Keratinocyte (primary cell): ENCODE data around the gene ZNF627.

Experiments
- CTCF ChIP-seq, 3 experiments: IDR thresholded peaks in 1 of 3; conservative IDR thresholded peaks in 1 of 3; optimal IDR thresholded peaks in 1 of 3; 2 replicates in 2 of 3; 3 replicates in 1 of 3; pipeline versions ENCODE3 to v1.5.1; 2011; ENCODE audit warnings: low read length in 3 of 3, mild to moderate bottlenecking in 3 of 3, moderate library complexity in 2 of 3, control low read depth in 1 of 3, inconsistent platforms in 1 of 3; ENCODE audit not compliant: insufficient read depth in 2 of 3; ENCODE audit errors: extremely low read depth in 1 of 3
- EZH2 ChIP-seq: IDR thresholded peaks from one replicate; pipeline ENCODE4 v1.6.1; 2012; ENCODE audit warnings: inconsistent platforms, mild to moderate bottlenecking, low read length, moderate library complexity

DNA sequence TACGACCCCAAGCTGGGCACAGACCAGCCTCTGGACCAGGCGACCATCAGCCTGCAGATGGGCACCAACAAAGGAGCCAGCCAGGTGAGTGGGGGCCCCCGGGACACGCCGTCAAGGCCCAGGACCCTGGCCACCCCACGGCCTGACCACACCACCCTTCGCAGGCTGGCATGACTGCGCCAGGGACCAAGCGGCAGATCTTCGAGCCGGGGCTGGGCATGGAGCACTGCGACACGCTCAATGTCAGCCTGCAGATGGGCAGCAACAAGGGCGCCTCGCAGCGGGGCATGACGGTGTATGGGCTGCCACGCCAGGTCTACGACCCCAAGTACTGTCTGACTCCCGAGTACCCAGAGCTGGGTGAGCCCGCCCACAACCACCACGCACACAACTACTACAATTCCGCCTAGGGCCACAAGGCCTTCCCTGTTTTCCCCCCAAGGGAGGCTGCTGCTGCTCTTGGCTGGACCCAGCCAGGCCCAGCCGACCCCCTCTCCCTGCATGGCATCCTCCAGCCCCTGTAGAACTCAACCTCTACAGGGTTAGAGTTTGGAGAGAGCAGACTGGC lies 47.8 kb upstream of the ZNF627 start:
- TF ChIP-seq EZH2 (no peak), CTCF (optimal IDR thresholded peaks at IDR 0.05 in 1 of 3, IDR thresholded peaks at IDR 0.05 in 1 of 3, conservative IDR thresholded peaks at IDR 0.05 in 1 of 3; ENCODE audit: extremely low read depth in 1 of 3, insufficient read depth in 2 of 3, low read length in 3 of 3) (no peak)
